ENCODE data around the gene TMEM63C.

- TF ChIP-seq CTCF (conservative IDR thresholded peaks at IDR 0.05; ENCODE audit: low read depth, low read length) (no peak), EZH2 (IDR thresholded peaks at IDR 0.05; ENCODE audit: low read length, unreplicated experiment) (no peak), EZH2phosphoT487 (IDR thresholded peaks at IDR 0.05; ENCODE audit: borderline replicate concordance, low read length) (no peak)
Observed at GRCh38 chr14:77195766-77196165, 14.2 kb downstream of the TMEM63C start.

All from PC-3 (cell line).